DMS79 treated with DMSO at 0.1 percent for 48 hours (cell line): ENCODE data around the gene ITPKB.
A peak's percentile ranks its signal among the peaks of the same experiment; 100 is the strongest.

Experiments used
- DNase-seq: peaks from one replicate; lab custom pipeline; 2025; lab: John Stamatoyannopoulos, UW

The ITPKB gene

DNA sequence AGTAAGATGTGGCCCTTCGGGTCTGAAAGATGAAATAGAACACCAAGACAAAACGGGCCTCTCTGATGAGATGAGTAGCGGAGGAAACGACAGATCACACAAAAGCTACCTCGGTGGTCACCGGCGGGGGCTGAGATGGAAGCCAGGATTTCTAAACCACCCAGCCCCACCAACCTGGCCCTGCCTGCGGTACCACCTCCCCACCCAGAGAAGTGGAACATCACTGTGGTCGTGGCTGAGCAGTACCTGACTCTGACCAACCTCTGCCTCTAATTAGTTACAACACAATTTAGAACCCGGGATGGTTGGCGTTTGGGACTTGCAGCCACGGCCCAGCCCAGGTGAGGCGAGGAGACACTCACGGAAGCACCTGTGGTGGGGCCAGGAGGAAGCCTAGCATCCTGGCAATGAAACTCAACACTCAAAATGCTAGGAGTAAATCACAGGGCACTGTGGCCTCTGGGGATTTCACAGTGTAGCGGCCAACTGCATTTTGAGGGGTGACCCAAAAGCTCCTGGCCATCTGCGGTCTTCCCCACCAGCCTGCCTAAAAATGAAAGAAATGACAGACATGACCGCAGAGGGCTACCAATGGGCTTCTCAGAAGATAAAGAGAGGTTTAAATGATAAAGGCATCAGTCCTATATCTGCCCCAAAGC lies 73.4 kb downstream of the ITPKB start:
- no peak for DNase-seq

DNA sequence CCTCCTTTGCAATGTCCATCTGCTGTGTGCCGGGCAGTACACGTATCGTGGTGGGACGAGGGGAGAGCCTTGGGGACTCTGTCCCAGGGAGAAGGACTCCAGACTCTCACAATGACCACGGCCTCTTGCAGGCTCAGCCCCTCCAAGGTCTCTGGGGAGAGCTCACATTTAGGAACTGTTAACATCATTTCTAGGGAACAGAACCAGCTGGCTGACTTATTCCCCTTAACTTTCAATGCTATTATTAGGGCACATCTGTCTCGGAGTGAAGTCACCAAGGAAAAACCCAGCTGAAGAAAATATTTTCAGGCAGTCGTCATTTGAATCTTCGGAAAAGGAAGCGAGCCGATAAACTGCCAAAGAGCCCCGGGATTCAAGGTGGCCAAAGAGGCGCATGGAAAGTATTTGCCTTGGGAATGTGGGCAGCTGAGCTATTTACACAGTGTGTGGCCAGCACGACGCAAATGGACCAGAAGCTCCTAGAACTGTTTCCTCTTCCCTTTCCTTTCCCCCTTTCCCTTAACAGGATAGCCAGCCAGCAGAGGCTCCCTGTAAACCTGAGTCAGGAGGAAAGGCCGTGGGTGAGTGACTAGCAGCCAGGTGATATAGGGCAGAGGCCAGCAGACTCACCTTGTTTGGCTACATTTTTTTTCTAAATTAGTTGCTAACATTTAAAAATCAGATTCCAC lies 74.5 kb downstream of the ITPKB start:
- no peak for DNase-seq

DNA sequence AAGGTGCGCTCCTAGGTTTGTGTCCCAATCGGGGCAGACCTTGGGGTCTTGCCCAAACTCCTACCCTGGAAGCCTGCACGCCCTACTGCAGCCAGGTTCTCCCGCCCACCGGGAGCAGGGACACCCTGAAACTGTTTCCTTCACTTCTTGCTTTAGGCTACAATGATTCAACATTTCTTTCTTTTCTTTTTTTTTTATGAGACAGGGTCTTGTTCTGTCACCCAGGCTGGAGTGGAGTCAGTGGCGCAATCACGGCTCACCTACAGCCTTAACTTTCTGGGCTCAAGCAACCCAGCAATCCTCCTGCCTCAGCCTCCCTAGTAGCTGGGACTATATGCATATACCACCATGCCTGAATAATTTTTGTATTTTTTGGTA lies 75.8 kb downstream of the ITPKB start:
- DNase-seq = no peak

DNA sequence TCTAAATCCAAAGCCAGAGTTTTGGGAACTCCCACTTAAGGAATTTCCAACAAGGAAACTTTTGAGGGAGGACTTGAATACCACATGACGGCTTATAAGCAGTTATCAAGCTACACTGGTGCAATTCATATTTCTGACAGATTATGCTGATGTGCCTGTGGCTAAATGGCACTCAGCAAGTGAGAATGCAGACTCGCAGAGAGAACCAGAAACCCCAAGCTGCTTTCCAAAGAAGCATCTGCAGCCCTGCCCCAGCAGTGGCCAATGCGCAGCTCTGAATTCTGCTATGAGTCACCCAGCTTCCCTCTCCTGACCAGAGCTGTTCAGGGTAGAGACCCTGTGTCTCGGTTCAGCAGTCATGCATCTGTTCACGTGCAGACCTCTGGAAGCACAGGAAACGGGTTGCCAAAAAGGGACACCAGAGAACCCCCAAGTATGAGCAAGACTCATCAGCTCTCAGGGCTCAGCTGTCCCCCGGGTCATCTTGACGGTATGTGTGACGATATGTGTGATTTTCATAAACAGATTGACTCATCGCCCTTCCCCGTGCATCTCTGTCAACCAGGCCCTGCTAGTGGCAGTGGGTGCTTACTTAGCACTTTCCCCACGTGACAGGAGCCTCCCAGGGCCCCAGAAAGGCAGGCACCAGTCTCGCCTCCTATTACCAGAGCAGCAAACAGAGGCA lies 76.3 kb downstream of the ITPKB start:
- no peak for DNase-seq

DNA sequence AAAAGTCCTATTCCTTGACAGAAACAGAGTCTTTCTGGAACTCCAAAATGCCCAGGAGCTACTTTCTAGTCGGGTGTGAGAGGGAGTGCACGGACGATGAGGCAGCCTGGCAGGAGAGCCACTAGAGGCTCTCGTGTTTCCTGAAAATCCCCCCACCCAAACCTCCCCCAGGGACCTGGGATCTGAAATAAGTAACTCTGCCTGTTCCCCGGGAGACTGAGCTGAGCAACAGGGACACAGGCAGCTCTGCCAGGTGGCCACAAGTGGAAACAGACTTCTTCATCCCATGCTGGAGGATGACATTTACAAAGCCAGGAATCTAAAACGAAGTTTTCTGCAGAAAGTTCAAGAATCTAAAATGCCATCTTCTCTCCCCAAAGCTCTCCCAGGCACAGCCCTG lies 77.1 kb downstream of the ITPKB start:
- peak; percentile 17 for DNase-seq

DNA sequence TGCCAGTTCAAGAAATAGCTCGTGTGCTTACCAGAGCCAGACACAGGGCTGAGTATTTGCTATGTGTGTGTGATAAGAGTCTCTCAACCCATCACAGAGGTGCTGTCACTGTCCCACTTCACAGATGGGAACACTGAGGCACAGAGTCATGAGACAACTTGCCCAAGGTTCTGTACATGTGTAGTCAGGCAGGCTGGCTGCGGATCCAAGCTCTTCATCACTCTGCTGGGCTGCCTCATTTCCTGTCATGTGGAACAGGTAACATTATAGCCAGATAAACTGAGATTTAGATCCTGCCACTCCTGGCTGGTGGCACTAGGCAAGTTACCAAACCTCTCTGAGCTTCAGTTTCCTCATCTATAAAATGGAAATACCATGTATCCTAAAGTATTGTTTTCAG lies 77.8 kb downstream of the ITPKB start:
- DNase-seq = no peak

DNA sequence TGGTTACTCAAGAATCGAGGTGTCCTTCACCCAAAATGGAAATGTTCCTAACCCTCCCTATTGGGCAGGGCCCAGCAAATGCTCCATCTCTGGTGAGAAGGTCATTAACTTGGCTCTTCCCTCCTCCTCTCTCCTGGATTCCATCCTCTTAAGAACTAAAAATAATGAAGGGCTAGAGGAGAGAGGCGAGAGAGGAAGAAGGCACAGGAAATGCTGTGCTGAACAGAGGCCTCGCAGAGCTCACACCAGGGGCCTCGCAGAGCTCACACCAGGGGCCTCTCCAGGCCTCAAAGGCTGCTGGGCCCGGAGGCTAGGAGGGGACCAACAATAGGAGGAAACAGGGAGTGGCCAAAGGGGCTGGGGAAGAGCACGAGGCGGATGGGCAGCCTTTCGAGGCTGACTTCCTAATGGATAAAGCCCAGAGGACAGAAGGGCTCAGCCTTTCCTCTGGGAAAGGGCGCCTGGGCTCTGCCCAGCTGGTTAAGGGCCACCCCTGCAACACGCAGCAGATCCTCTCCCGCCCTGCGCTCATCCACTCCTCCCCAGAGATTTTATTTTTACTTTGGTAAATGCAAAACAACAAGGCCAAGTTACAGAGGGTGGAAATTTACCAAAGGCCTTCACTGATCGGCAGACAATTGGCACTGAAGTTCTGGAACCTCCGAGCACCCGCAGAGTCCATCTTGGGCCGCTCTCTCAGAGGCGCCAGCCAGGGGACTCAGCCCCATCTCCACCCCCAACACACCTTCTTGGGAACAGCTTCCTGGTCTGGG lies 78.5 kb downstream of the ITPKB start:
- DNase-seq = no peak

DNA sequence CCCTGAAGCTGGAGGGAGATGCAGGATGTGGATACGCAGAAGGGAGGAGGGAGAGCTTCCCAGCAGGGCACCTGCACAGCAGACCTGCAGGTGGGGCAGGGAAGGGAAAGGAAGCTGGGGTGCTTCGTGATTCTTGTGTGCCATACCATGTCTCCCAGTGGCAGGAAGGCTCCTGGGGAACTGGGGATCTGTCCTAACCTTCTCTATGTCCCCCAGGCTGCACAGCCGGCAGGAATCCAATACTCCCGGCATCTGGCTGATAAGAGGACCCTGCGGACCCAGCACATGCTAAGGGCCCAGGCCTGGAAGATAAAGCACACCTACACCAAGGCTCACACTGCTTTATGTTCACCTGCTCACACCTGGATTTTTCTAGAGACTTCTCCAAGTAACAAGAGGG lies 79.4 kb downstream of the ITPKB start:
- no peak for DNase-seq

DNA sequence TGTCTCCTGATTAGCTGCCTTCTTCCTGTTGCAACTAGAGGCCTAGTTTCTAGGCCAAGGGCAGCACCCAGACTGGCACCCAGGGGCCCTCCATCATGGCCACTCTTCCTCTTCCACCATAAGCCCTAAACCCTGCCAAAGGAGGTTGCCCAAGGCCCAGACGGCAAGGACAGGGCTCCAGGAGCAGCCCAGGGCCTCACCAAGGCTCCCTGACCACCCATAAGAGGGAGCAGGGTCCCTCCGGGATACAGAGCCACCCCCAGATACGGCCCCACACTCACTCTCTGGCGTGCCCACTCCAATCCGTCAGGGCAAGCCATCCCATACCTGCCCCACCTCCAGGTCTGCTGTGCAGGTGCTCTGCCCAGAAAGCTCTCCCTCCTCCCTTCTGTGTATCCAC lies 79.9 kb downstream of the ITPKB start:
- no peak for DNase-seq

DNA sequence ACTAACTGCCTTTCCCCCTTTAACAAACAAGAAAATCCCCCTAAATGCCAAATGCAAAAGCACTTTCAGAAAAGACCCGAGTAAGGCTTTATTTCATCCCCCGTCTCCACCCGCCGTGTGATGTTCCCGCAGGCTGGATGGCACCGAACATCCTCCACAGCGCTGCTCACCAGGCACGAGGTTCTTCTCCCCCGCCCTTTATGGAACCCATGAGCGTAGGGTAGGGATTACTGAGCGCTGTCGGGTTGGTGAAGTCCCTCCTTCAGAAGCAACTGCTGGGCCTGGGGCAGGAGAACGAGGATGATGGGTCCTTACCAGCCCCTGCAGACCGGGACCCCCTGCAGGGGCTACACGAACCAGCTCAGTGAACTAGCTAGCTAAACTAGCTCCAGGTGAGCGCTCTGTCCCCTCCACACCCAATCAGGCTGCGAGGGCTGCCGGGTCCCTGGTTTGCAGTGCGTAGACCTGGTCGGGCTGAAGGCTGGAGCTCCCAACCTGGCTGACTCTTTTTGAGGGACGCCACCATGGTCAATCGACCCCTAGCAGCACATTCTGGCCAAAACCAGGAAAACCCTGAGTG lies 80.4 kb downstream of the ITPKB start:
- DNase-seq = no peak

DNA sequence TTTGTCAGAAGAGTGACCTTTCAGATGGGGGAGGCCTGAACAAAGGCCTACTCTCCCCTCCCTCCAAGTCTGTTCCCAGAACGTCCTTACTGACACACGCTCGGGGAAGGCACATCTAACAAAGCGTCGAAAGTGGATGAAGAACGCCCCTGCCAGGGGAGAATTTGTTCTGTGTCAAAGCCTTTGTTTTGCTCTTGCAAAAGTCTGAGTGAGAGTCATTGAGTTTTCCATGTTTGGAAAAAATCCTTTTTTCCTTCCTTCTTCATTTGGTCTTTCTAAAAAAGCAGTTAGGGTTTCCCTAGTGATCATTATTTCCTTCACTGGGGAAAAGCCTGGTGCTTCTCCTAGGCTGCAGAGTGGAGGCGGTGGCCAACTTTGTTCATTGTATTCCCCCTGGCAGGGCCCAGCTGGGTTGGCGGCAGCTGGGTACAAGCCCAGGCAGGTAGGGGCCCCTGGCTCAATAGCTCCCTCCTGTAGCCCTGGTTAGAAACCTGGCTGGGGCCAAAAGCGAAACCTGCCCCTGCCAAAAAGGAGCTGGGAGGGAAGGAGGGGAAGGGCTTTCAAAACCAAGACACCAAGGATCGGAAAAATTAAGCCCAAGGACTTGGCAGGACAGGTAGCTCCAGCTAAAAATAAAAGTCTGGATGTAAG lies 81.1 kb downstream of the ITPKB start:
- DNase-seq = peak; percentile 92

DNA sequence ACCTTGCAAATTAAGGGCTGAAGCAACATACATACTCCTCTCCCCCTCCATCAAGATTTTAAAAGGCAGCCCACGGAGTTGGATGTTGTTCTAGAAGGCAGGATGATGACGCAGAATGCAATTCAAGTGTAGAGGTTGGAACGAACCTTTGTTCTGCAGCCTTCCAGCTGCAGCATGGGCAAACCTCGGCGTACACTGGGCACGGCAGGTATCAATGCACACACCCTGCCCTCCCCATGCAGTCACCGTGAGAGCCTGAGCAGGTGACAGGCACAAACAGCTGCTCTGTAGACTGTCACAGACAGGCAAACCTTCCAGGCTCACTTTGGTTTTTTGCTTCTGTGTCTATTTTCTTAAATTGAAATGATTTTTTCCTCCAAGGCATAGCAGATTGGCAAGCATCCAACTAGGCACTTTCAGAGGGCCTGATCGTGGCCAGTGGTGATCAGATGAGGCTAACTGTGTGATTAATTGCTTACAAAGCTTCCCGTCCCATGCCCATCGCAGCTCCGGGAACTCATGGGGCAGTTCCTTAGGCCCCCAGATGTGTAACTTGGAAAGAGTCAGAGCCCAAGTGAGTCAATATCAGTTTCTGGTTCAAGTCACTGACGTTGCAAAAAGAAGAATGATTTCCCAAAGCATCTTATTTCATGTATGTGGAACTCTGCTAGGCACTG lies 82.3 kb downstream of the ITPKB start:
- peak; percentile 94 for DNase-seq

DNA sequence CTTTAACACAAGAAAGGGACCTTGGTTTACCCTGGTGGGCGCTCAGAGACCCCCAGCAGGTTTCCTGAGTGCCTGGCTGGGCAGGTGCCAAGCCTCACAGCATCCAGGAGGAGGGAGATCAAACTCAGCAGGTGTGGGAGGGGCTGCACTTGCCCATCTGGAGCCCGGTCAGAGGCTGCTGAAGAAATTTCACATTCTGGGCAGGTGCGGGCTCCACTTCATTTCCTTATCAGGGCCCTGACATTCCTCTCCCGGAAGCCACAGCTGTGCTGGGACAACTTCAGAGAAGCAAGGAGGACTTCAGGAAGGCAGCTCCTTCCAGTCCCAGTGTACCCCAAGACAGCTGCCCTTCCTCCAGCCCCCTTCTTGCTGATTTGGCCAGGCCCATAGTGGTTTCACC lies 82.9 kb downstream of the ITPKB start:
- DNase-seq = peak; percentile 97

DNA sequence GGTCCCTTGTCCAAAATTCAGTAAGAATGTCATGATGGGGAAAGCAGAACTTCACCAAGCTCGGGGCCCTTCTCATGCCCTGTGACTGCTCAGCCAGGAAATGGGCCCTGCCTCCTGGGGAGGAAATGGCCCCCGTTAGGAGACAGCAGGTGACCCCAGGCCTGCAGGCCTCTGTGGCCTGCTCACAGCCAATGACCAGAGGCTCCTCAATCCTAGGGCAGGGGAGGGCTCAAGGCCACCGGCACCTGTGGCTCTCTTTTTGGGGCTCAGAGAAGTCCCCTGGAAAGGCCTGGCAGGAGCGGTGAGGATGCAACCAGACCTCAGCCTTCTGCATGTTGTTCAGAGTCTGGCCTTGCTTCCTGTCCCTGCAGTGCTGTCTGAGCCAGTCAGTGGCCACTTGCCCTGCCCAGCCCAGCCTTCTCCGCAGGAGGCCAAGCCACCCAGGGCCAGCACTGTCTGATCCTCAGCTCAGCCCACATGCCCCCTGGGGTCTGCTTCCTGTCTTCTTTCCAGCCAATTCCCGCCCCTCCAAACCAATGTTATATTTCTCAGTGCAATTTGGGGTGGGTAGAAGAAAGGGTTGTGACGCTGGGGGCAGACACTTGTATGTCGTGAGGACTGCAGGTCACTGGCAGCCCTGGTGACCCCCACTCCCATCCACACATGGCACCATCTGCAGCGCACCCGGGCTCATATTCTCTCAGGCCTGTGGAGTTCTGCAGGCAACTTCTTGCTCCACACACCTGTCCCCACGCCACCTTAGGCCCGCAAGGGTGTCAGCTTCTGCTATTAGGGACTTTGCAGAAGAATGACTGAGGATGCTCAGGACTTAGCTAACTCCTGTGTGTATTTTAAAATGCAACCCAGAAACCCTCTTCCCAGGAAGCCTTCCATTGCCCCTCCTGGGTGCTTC lies 83.6 kb downstream of the ITPKB start:
- DNase-seq = no peak

DNA sequence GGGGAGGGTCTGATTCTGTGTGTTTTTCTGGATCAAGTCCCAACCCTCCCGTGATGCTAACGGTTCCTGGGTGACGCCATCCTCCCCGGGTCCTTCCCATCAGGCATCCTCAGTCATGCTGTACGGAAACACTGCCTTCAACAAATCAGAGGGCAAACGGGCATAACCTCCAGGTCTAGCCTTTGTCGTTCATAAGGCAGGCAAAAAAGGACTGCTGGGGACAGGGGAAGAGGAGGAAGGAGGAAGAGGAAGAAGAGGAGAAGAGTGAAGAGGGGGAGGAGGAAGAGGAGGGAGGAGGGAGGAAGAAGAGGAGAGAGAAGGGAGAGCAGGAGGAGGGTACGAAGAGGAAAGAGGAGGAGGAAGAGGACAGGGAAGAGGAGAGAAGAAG lies 84.4 kb downstream of the ITPKB start:
- DNase-seq = no peak

DNA sequence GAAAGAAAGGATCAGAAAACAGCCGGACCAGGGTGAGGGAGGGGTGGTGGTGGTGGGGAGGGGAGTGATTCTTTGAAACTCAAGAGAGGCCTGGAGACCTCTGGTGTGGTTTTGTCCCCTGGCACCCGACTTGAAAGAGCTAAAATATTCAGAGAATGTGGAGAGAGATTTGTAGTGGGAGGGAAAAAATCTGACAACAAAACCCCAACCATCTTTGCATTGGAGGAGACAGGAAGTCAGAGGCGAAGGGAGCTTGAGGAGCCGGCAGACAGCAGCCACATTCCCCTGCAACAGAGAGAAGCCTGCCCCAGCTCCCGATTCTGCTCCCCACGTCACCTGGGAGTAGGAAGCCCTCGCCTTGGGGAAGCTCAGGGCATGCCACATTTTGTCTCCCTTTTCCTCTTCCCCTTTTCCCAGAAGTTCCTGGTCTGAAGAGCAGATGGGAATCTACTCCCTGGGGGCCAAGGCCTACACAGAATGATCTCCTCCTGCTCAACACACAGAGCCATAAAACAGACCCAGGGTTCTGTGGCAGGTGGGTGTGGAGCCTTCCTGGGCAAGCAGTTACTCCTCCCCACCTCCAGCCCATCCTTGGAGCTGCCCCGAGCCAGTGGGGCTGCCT lies 84.9 kb downstream of the ITPKB start:
- no peak for DNase-seq

DNA sequence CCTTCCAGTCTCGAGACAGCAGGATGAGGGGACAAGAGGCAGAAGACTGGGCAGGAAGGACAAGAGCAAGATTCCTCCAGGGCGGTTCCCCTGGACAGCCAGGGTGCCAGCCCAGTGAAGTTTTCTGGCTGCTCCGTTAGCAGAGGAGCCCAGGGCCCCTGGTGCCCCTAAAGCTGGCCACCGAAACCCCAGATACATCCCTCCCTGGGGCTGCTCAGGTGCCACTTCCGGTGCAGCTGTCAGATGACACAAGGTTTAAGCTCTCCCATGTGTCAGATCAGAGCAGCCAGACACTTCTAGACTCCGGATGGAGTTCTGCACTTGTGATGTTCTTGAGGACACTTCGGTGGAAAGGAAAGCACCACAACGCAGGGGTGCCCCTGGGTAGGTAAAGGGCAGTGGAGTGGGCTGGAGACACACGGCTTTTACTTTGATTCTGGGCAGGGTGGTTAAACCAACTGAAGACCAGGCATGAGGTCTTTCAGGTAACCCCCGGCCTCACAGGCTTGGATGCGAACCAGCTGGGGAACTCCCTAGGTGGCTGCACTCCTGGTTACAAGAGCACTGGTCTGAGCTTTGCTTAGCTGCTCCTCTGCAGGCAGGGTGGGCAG lies 85.7 kb downstream of the ITPKB start:
- no peak for DNase-seq

DNA sequence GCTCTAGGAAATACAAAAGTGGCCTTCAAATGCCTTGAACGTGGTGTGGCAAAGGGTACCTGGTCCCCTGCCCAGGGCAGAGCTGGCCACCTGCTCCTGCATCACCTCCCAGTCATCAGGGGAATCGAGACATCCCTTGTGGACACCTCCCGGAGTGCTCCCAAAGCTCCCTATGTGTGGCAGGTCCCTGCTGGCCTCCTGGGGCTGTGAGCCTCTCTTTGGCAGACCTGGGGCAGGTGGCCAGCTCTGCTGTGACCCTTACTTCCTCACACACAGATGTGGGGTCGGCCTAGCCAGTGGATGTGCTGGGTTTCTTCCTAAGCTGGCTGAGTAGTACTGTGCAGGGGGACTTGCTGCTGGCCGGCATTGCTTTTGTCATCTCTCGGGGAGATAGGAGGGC lies 86.5 kb downstream of the ITPKB start:
- DNase-seq = no peak

DNA sequence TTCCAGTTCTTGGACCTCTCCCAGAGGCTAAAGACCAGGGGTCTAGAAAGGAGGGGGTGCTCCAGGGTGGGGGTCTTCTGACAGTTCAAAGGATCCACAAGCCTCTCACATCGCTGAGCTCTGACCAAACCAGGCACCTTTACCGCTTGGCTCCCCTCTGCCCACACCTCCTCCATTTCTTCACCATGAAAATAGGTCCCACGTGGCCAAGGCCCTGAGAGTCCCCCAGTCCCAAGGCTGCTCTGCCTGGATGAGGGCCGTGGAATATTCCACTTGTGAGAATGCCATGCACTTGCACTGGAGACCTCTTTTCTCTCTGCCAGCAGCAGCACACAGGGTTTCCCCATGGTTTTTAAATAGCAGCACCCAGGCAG lies 87.4 kb downstream of the ITPKB start:
- no peak for DNase-seq
